GM21526 (cell line): ENCODE results near the gene PRR5L.
A peak's percentile ranks its signal among the peaks of the same experiment; 100 is the strongest.

Experiments
- ATAC-seq: cut with Tn5 transposase; IDR thresholded peaks from one replicate; pipeline ENCODE4 v1.9.1; 2021; ENCODE audit warnings: moderate library complexity; ENCODE audit not compliant: unreplicated experiment, low FRiP score

PRR5L gene

GRCh38 chr11:36375353-36376008 lies 79.4 kb downstream of the PRR5L start:
- ATAC-seq: no peak

GRCh38 chr11:36376009-36376887 lies 80.2 kb downstream of the PRR5L start:
- ATAC-seq: no peak

GRCh38 chr11:36376888-36377758 lies 81.0 kb downstream of the PRR5L start:
- peak; percentile 53 for ATAC-seq

GRCh38 chr11:36377759-36378564 lies 81.9 kb downstream of the PRR5L start:
- no peak for ATAC-seq

- ATAC-seq: no peak
Measured at GRCh38 chr11:36379653-36380052, 83.6 kb downstream of the PRR5L start.

- no peak for ATAC-seq
Measured at GRCh38 chr11:36380296-36381014, 84.4 kb downstream of the PRR5L start.

- no peak for ATAC-seq
Measured at GRCh38 chr11:36381015-36381360, 84.9 kb downstream of the PRR5L start.

GRCh38 chr11:36383195-36383594 lies 87.1 kb downstream of the PRR5L start:
- no peak for ATAC-seq

- no peak for ATAC-seq
Measured at GRCh38 chr11:36385121-36385970, 89.3 kb downstream of the PRR5L start.

GRCh38 chr11:36386411-36386810 lies 90.3 kb downstream of the PRR5L start:
- ATAC-seq: no peak

GRCh38 chr11:36388071-36388470 lies 92.0 kb downstream of the PRR5L start:
- no peak for ATAC-seq

GRCh38 chr11:36388951-36389350 lies 92.9 kb downstream of the PRR5L start:
- ATAC-seq: no peak

- no peak for ATAC-seq
Measured at GRCh38 chr11:36389811-36390210, 93.7 kb downstream of the PRR5L start.

GRCh38 chr11:36390963-36391471 lies 94.9 kb downstream of the PRR5L start:
- no peak for ATAC-seq

- ATAC-seq: no peak
Measured at GRCh38 chr11:36392196-36392595, 96.1 kb downstream of the PRR5L start.

- ATAC-seq: no peak
Measured at GRCh38 chr11:36394056-36394455, 98.0 kb downstream of the PRR5L start.

- no peak for ATAC-seq
Measured at GRCh38 chr11:36394926-36395325, 98.8 kb downstream of the PRR5L start.

GRCh38 chr11:36395978-36396736 lies 100.1 kb downstream of the PRR5L start:
- ATAC-seq: no peak
